Panc1 (cell line): Measurements from ENCODE around the gene MAST4. TPM values are rescaled to one million over a fixed set of nuclear protein-coding genes. Genes with fewer than 3 reads are reported as not detected.
"Not testable (repeated sequence)": the region's sequence is repeated elsewhere in the genome, so short reads cannot be mapped to it uniquely, and the experiment has no call there.

Experiments
- ATAC-seq: fragments of 200-7000 bp; cut with Tn5 transposase; 2 replicates; pipeline ENCODE4 v1.9.1; 2020; ENCODE audit warnings: mild to moderate bottlenecking, moderate library complexity
- BruUV-seq: library from RNA; stranded (reverse); fragments of 400-500 nt; replicated peaks from 2 replicates; lab custom pipeline; 2021; lab: Mats Ljungman, UMichigan
- CTCF ChIA-PET: fragments of 300-600 bp; sonication (Branson Sonifier 250); formaldehyde crosslinking; loops from one replicate; lab custom pipeline; 2022; ENCODE audit warnings: antibody characterized with exemption; lab: Charles Lee
- POLR2A ChIA-PET: fragments of 300-600 bp; sonication (Branson Sonifier 250); formaldehyde crosslinking; loops from one replicate; lab custom pipeline; 2022; ENCODE audit warnings: antibody characterized with exemption; lab: Charles Lee
- DNase-seq: peaks from one replicate; pipeline ENCODE4 v3.0.0-alpha.2; 2010; ENCODE audit warnings: low read depth, low spot score
- H3K27ac ChIP-seq: 2 replicates; pipeline ENCODE4 v1.5.1; 2011; ENCODE audit warnings: mild to moderate bottlenecking, low read length, inconsistent platforms
- H3K27me3 ChIP-seq: fragments of 200-500 bp; sonication (Bioruptor generic); 2 replicates; pipeline ENCODE4 v1.6.0; 2014; ENCODE audit warnings: low read length, inconsistent platforms; ENCODE audit not compliant: control insufficient read depth, insufficient read depth
- H3K36me3 ChIP-seq: fragments of 200-500 bp; sonication (Bioruptor generic); 2 replicates; pipeline ENCODE4 v1.5.1; 2014; ENCODE audit warnings: inconsistent platforms, mild to moderate bottlenecking, low read length, moderate library complexity; ENCODE audit not compliant: control insufficient read depth, insufficient read depth
- H3K4me1 ChIP-seq: 2 replicates; pipeline ENCODE4 v1.5.1; 2011; ENCODE audit warnings: inconsistent platforms, mild to moderate bottlenecking, low read length, moderate library complexity; ENCODE audit not compliant: control insufficient read depth, insufficient read depth
- H3K4me3 ChIP-seq, 2 experiments: 2 replicates each; pipeline ENCODE4 v1.5.1; 2011 to 2012; ENCODE audit warnings: low read depth in 2 of 2, low read length in 2 of 2, mild to moderate bottlenecking in 2 of 2, inconsistent platforms in 1 of 2, moderate library complexity in 1 of 2
- H3K9me3 ChIP-seq: fragments of 200-500 bp; sonication (Bioruptor generic); 2 replicates; pipeline ENCODE4 v1.5.1; 2014; ENCODE audit warnings: low read depth, mild to moderate bottlenecking, inconsistent platforms, low read length, moderate library complexity; ENCODE audit not compliant: control insufficient read depth, insufficient read depth
- CTCF ChIP-seq: fragments of 450-650 bp; IDR thresholded peaks from 2 replicates; pipeline ENCODE4 v1.5.1; 2017; ENCODE audit warnings: mild to moderate bottlenecking
- POLR2AphosphoS5 ChIP-seq: IDR thresholded peaks from 2 replicates; pipeline ENCODE4 v1.6.1; 2012; ENCODE audit warnings: mild to moderate bottlenecking, low read depth, low read length, moderate library complexity
- REST ChIP-seq, 2 experiments: IDR thresholded peaks; 2 replicates each; pipeline ENCODE4 v1.6.1; 2011 to 2012; ENCODE audit warnings: low read depth in 2 of 2, control low read depth in 1 of 2, low read length in 1 of 2, mild to moderate bottlenecking in 1 of 2, moderate library complexity in 1 of 2; ENCODE audit not compliant: insufficient read depth in 1 of 2
- SIN3A ChIP-seq: IDR thresholded peaks from 2 replicates; pipeline ENCODE4 v1.6.1; 2012; ENCODE audit warnings: low read depth, mild to moderate bottlenecking, low read length, moderate library complexity, borderline replicate concordance; ENCODE audit not compliant: insufficient read depth
- TCF7L2 ChIP-seq: IDR thresholded peaks from 2 replicates; pipeline ENCODE4 v1.6.1; 2011; ENCODE audit warnings: mild to moderate bottlenecking, low read depth, low read length, inconsistent platforms
- in situ Hi-C: cut with HindIII; loops from 2 replicates; pipeline ENCODE4 v1.10.0; 2016; ENCODE audit warnings: low sequenced_read_pairs, low pct_unique_long_range_greater_than_20kb
- intact Hi-C: fragments of 100-400 bp; cut with micrococcal nuclease; formaldehyde crosslinking; loops from one replicate; pipeline ENCODE4 v1.10.0; 2022; ENCODE audit not compliant: unreplicated experiment
- total RNA-seq: library from RNA; stranded (reverse); gene quantifications from one replicate; pipeline ENCODE4 v1.2.1, GENCODE V29; 2021; ENCODE audit not compliant: unreplicated experiment

The MAST4 gene
- total RNA-seq, 1 experiment from 2014 or later, result 1.8 TPM

- ChIA-PET POLR2A (no interaction called here), CTCF (no interaction called here)
- Histone ChIP-seq H3K27ac (no peak overlapping the region), H3K4me3 (no peak overlapping the region), H3K4me1 (no peaks in the 10 kb centered on the region), H3K36me3 (no peaks in the 10 kb centered on the region), H3K27me3 (no peaks in the 10 kb centered on the region), H3K9me3 (no peaks in the 10 kb centered on the region)
- in situ Hi-C loops (no loop called here), intact Hi-C loops (no loop called here)
- DNase-seq, result no peak
- no peak for ATAC-seq
- TF ChIP-seq CTCF, result no peak
- no peak for TF ChIP-seq REST (IDR thresholded peaks at IDR 0.05; ENCODE audit: insufficient read depth in 1 of 2, low read depth in 2 of 2, low read length in 1 of 2)
- no peak for TF ChIP-seq POLR2AphosphoS5
- no peak for TF ChIP-seq TCF7L2
- no peak for TF ChIP-seq SIN3A
- BruUV-seq, result no TSS peak
Observed at GRCh38 chr5:67123819-67124218, 527.6 kb downstream of the MAST4 start.

GRCh38 chr5:67124556-67124955 lies 528.4 kb downstream of the MAST4 start:
- Histone ChIP-seq H3K4me1 (no peaks in the 10 kb centered on the region), H3K27me3 (no peaks in the 10 kb centered on the region), H3K27ac (no peak overlapping the region), H3K4me3 (no peak overlapping the region), H3K9me3 (no peaks in the 10 kb centered on the region), H3K36me3 (no peaks in the 10 kb centered on the region)
- ChIA-PET CTCF (interaction anchor here (0.7 kb wide), 1 partner anchor 83 kb away, joined by 4 read pairs; no protein-coding TSS in a partner anchor), POLR2A (no interaction called here)
- in situ Hi-C loops, result no loop called here
- BruUV-seq, result no TSS peak
- DNase-seq (no peak), ATAC-seq (no peak)
- intact Hi-C loops, result no loop called here
- TF ChIP-seq TCF7L2, result no peak
- TF ChIP-seq REST (IDR thresholded peaks at IDR 0.05; ENCODE audit: insufficient read depth in 1 of 2, low read depth in 2 of 2, low read length in 1 of 2), result no peak
- no peak for TF ChIP-seq POLR2AphosphoS5
- no peak for TF ChIP-seq CTCF
- TF ChIP-seq SIN3A, result no peak

- CTCF ChIA-PET, in situ Hi-C loops, BruUV-seq, H3K36me3 ChIP-seq, H3K27ac ChIP-seq, H3K27me3 ChIP-seq, ATAC-seq, POLR2A ChIA-PET, DNase-seq, H3K9me3 ChIP-seq, intact Hi-C loops, H3K4me1 ChIP-seq, H3K4me3 ChIP-seq: not testable (repeated sequence)
Observed at GRCh38 chr5:67127347-67127895, 531.2 kb downstream of the MAST4 start.
